Measurements from ENCODE around the gene RALA.

RALA gene

GRCh38 chr7:39587393-39587792 is 36.0 kb upstream of the RALA start:
- no peak for TF ChIP-seq CTCF (IDR thresholded peaks at IDR 0.05; ENCODE audit: borderline replicate concordance, insufficient read depth, low read depth, low read length)
- no peak overlapping the region for H3K4me3 ChIP-seq (ENCODE audit: low read depth, low read length)

GRCh38 chr7:39588416-39588815 is 35.0 kb upstream of the RALA start:
- TF ChIP-seq CTCF (IDR thresholded peaks at IDR 0.05; ENCODE audit: borderline replicate concordance, insufficient read depth, low read depth, low read length), result no peak
- no peak overlapping the region for H3K4me3 ChIP-seq (ENCODE audit: low read depth, low read length)

GRCh38 chr7:39589323-39590111 is 33.9 kb upstream of the RALA start:
- H3K4me3 ChIP-seq (ENCODE audit: low read depth, low read length), result no peak overlapping the region
- TF ChIP-seq CTCF (IDR thresholded peaks at IDR 0.05; ENCODE audit: borderline replicate concordance, insufficient read depth, low read depth, low read length), result no peak

GRCh38 chr7:39592586-39592985 is 30.8 kb upstream of the RALA start:
- TF ChIP-seq CTCF (IDR thresholded peaks at IDR 0.05; ENCODE audit: borderline replicate concordance, insufficient read depth, low read depth, low read length), result no peak

GRCh38 chr7:39594988-39595620 is 28.3 kb upstream of the RALA start:
- no peak overlapping the region for H3K4me3 ChIP-seq (ENCODE audit: low read depth, low read length)
- no peak for TF ChIP-seq CTCF (IDR thresholded peaks at IDR 0.05; ENCODE audit: borderline replicate concordance, insufficient read depth, low read depth, low read length)

More at GRCh38 chr7:39592586-39592985, 30.8 kb upstream of the RALA start:
- H3K4me3 ChIP-seq (ENCODE audit: low read depth, low read length), result no peak overlapping the region

GRCh38 chr7:39602351-39602750 is 21.0 kb upstream of the RALA start:
- TF ChIP-seq CTCF (IDR thresholded peaks at IDR 0.05; ENCODE audit: borderline replicate concordance, insufficient read depth, low read depth, low read length), result no peak
- H3K4me3 ChIP-seq (ENCODE audit: low read depth, low read length), result no peak overlapping the region

GRCh38 chr7:39603924-39604323 is 19.4 kb upstream of the RALA start:
- no peak for TF ChIP-seq CTCF (IDR thresholded peaks at IDR 0.05; ENCODE audit: borderline replicate concordance, insufficient read depth, low read depth, low read length)
- no peak overlapping the region for H3K4me3 ChIP-seq (ENCODE audit: low read depth, low read length)

Data from GM12875 (cell line).